Measurements from ENCODE around the gene ZNF398.

DNA sequence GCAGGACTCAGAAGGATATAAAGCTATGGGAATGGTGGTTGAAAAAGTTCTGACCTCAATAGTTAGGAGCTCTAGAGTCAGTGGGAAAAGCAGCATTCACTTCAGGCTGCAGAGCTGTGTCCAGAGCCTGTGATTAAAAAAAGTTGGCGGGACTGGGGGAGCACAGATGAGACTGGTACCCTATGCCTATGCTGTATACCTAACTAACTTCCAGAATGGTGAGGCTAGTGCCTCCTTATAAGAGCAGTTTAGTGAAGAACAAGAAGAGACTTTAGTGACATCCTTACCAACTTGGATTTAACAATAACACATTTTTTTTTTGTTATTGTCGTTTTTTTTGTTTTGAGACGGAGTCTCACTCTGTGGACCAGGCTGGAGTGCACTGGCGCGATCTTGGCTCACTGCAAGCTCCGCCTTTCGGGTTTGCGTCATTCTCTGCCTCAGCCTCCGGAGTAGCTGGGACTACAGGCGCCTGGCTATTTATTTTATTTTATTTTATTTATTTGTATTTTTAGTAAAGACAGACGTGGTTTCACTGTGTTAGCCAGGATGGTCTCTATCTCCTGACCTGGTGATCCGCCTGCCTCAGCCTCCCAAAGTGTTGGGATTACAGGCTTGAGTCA is 41.5 kb downstream of the ZNF398 start:
- TF ChIP-seq, protein P1, sequence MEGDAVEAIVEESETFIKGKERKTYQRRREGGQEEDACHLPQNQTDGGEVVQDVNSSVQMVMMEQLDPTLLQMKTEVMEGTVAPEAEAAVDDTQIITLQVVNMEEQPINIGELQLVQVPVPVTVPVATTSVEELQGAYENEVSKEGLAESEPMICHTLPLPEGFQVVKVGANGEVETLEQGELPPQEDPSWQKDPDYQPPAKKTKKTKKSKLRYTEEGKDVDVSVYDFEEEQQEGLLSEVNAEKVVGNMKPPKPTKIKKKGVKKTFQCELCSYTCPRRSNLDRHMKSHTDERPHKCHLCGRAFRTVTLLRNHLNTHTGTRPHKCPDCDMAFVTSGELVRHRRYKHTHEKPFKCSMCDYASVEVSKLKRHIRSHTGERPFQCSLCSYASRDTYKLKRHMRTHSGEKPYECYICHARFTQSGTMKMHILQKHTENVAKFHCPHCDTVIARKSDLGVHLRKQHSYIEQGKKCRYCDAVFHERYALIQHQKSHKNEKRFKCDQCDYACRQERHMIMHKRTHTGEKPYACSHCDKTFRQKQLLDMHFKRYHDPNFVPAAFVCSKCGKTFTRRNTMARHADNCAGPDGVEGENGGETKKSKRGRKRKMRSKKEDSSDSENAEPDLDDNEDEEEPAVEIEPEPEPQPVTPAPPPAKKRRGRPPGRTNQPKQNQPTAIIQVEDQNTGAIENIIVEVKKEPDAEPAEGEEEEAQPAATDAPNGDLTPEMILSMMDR (IDR thresholded peaks at IDR 0.05; ENCODE audit: insufficient read depth, low read length): no peak
- TF ChIP-seq SPI1 (IDR thresholded peaks at IDR 0.05; ENCODE audit: borderline replicate concordance, low read depth) (no peak), POLR2AphosphoS5 (IDR thresholded peaks at IDR 0.05; ENCODE audit: low read depth) (no peak), GABPA (IDR thresholded peaks at IDR 0.05; ENCODE audit: low read depth) (no peak)

Measured in HL-60 (cell line).